H1 (cell line): ENCODE results near the gene BRINP3. TPM values are rescaled to one million over a fixed set of nuclear protein-coding genes. Genes with fewer than 3 reads are reported as not detected.

Experiments used
- CTCF ChIA-PET: fragments of 300-600 bp; sonication (Branson Sonifier 250); formaldehyde crosslinking; loops from one replicate; lab custom pipeline; 2021; ENCODE audit not compliant: partially characterized antibody; lab: Charles Lee
- POLR2A ChIA-PET: fragments of 300-600 bp; sonication (Branson Sonifier 250); formaldehyde crosslinking; loops from one replicate; lab custom pipeline; 2021; ENCODE audit warnings: inconsistent platforms; ENCODE audit not compliant: partially characterized antibody; lab: Charles Lee
- DNase-seq, 2 experiments: peaks; one replicate each; pipeline versions ENCODE4 v3.0.0 to v3.0.0-alpha.2; 2010 to 2022; ENCODE audit warnings: low spot score in 2 of 2, low read depth in 1 of 2, mixed read lengths in 1 of 2
- FAIRE-seq: peaks from 2 replicates; lab custom pipeline; 2011; peaks lifted over from hg19 to GRCh38; lab: Jason Lieb, UNC
- H2AFZ ChIP-seq: 2 replicates; pipeline ENCODE4 v1.8.1; 2012; ENCODE audit warnings: low read length, inconsistent platforms
- H2AK5ac ChIP-seq: 2 replicates; pipeline ENCODE4 v1.6.1; 2013; ENCODE audit warnings: low read depth, low read length
- H2BK120ac ChIP-seq: replicated peaks from 2 replicates; pipeline ENCODE3; 2013; ENCODE audit warnings: low read depth, low read length, inconsistent platforms
- H2BK12ac ChIP-seq: 2 replicates; pipeline ENCODE4 v1.6.1; 2013; ENCODE audit warnings: low read depth, low read length
- H2BK15ac ChIP-seq: 2 replicates; pipeline ENCODE4 v1.6.1; 2013; ENCODE audit warnings: low read length
- H2BK20ac ChIP-seq: 2 replicates; pipeline ENCODE4 v1.6.1; 2013; ENCODE audit warnings: low read length
- H2BK5ac ChIP-seq: 2 replicates; pipeline ENCODE4 v1.6.1; 2013; ENCODE audit warnings: low read depth, low read length
- H3K14ac ChIP-seq: 2 replicates; pipeline ENCODE4 v1.6.1; 2013; ENCODE audit warnings: inconsistent platforms; ENCODE audit not compliant: insufficient read length
- H3K18ac ChIP-seq: 2 replicates; pipeline ENCODE4 v1.6.1; 2013; ENCODE audit warnings: low read length; ENCODE audit errors: extremely low read depth
- H3K23ac ChIP-seq: 2 replicates; pipeline ENCODE4 v1.6.1; 2013; ENCODE audit warnings: inconsistent platforms; ENCODE audit not compliant: insufficient read length
- H3K23me2 ChIP-seq: 2 replicates; pipeline ENCODE4 v1.6.1; 2013; ENCODE audit warnings: low read depth, low read length
- H3K27ac ChIP-seq: 2 replicates; pipeline ENCODE4 v1.6.1; 2011; ENCODE audit warnings: low read depth, low read length, inconsistent platforms
- H3K27me3 ChIP-seq, 4 experiments: replicated peaks in 1 of 4; 1 replicate in 1 of 4; 2 replicates in 3 of 4; pipeline versions ENCODE4 v1.6.1 to v1.8.1; 2011 to 2013; ENCODE audit warnings: low read length in 3 of 4, mild to moderate bottlenecking in 3 of 4, inconsistent platforms in 2 of 4, mixed read lengths in 2 of 4, moderate library complexity in 1 of 4; ENCODE audit not compliant: control insufficient read depth in 3 of 4, insufficient read depth in 3 of 4; ENCODE audit errors: extremely low read depth in 1 of 4
- H3K36me3 ChIP-seq, 4 experiments: 2 replicates each; pipeline versions ENCODE4 v1.6.1 to v1.8.1; 2011 to 2013; ENCODE audit warnings: mild to moderate bottlenecking in 4 of 4, low read length in 3 of 4, moderate library complexity in 2 of 4, control low read depth in 1 of 4, inconsistent platforms in 1 of 4; ENCODE audit not compliant: insufficient read depth in 4 of 4, control insufficient read depth in 2 of 4
- H3K4ac ChIP-seq: replicated peaks from 2 replicates; pipeline ENCODE3; 2013; ENCODE audit warnings: low read length, low read depth, mixed read lengths, inconsistent platforms; ENCODE audit not compliant: insufficient read length
- H3K4me1 ChIP-seq, 4 experiments: replicated peaks in 1 of 4; 1 replicate in 1 of 4; 2 replicates in 3 of 4; pipeline versions ENCODE4 v1.6.1 to v1.8.1; 2011 to 2013; ENCODE audit warnings: low read length in 3 of 4, inconsistent platforms in 2 of 4, mixed read lengths in 1 of 4; ENCODE audit not compliant: insufficient read depth in 4 of 4, control insufficient read depth in 3 of 4
- H3K4me2 ChIP-seq, 2 experiments: 2 replicates each; pipeline versions ENCODE4 v1.6.1 to v1.8.1; 2011 to 2013; ENCODE audit warnings: low read depth in 2 of 2, low read length in 2 of 2, control low read depth in 1 of 2, inconsistent platforms in 1 of 2, mild to moderate bottlenecking in 1 of 2; ENCODE audit not compliant: insufficient read depth in 1 of 2
- H3K4me3 ChIP-seq, 4 experiments: fragments of 200-600, 300-600 bp in 1 of 4; sonication (generic), shearing (Covaris generic), sonication (Bioruptor Twin) in 1 of 4; 2 replicates each; pipeline versions ENCODE4 v1.5.1 to v1.8.1; 2011 to 2016; ENCODE audit warnings: low read length in 4 of 4, low read depth in 3 of 4, control low read depth in 2 of 4, inconsistent platforms in 2 of 4, mild to moderate bottlenecking in 2 of 4, mixed read lengths in 1 of 4, moderate library complexity in 1 of 4; ENCODE audit not compliant: insufficient read depth in 2 of 4; ENCODE audit errors: extremely low read depth in 1 of 4
- H3K56ac ChIP-seq: replicated peaks from 2 replicates; pipeline ENCODE3; 2013; ENCODE audit warnings: low read depth, mild to moderate bottlenecking, mixed read lengths, low read length, inconsistent platforms; ENCODE audit not compliant: insufficient read length
- H3K79me1 ChIP-seq: 2 replicates; pipeline ENCODE4 v1.6.1; 2013; ENCODE audit warnings: low read depth, low read length, control low read depth
- H3K79me2 ChIP-seq, 2 experiments: 2 replicates each; pipeline versions ENCODE4 v1.6.1 to v1.8.1; 2012 to 2013; ENCODE audit warnings: low read length in 2 of 2, mild to moderate bottlenecking in 2 of 2, inconsistent platforms in 1 of 2; ENCODE audit not compliant: insufficient read depth in 2 of 2, control insufficient read depth in 1 of 2
- H3K9ac ChIP-seq, 4 experiments: replicated peaks in 1 of 4; 1 replicate in 1 of 4; 2 replicates in 3 of 4; pipeline versions ENCODE4 v1.6.1 to v1.8.1; 2011 to 2013; ENCODE audit warnings: low read depth in 3 of 4, low read length in 3 of 4, control low read depth in 2 of 4, mild to moderate bottlenecking in 2 of 4, moderate library complexity in 2 of 4, inconsistent platforms in 1 of 4; ENCODE audit errors: extremely low read depth in 1 of 4
- H3K9me3 ChIP-seq, 2 experiments: 2 replicates each; pipeline versions ENCODE4 v1.6.1 to v1.8.1; 2012 to 2013; ENCODE audit warnings: mild to moderate bottlenecking in 2 of 2, moderate library complexity in 2 of 2, control low read depth in 1 of 2, inconsistent platforms in 1 of 2, low read depth in 1 of 2, low read length in 1 of 2, mixed read lengths in 1 of 2; ENCODE audit not compliant: insufficient read depth in 2 of 2
- H4K20me1 ChIP-seq, 2 experiments: replicated peaks in 1 of 2; 2 replicates each; pipeline versions ENCODE3 to v1.8.1; 2011 to 2013; ENCODE audit warnings: inconsistent platforms in 2 of 2, low read length in 2 of 2, mild to moderate bottlenecking in 1 of 2; ENCODE audit not compliant: insufficient read depth in 2 of 2, control insufficient read depth in 1 of 2
- H4K5ac ChIP-seq: 2 replicates; pipeline ENCODE4 v1.6.1; 2013; ENCODE audit warnings: low read length, low read depth, mixed read lengths, inconsistent platforms; ENCODE audit not compliant: insufficient read length
- H4K8ac ChIP-seq: 2 replicates; pipeline ENCODE4 v1.8.0; 2013; ENCODE audit warnings: mild to moderate bottlenecking, moderate library complexity, low read length, inconsistent platforms; ENCODE audit not compliant: insufficient read depth; ENCODE audit errors: extremely low read depth
- H4K91ac ChIP-seq: replicated peaks from 2 replicates; pipeline ENCODE3; 2013; ENCODE audit warnings: low read length, mixed read lengths, inconsistent platforms; ENCODE audit not compliant: insufficient read length
- ASH2L ChIP-seq: fragments of 200-600, 300-600 bp; sonication (generic); IDR thresholded peaks from one replicate; pipeline ENCODE4 v1.7.1; 2017; ENCODE audit warnings: low read length
- CEBPB ChIP-seq: IDR thresholded peaks from 2 replicates; pipeline ENCODE4 v1.6.1; 2012; ENCODE audit warnings: low read depth, low read length
- CHD2 ChIP-seq: IDR thresholded peaks from 2 replicates; pipeline ENCODE4 v1.6.1; 2012; ENCODE audit warnings: low read length, improper control_type of control experiment
- CREB1 ChIP-seq: IDR thresholded peaks from 2 replicates; pipeline ENCODE4 v1.6.1; 2012; ENCODE audit warnings: inconsistent platforms
- KDM4A ChIP-seq: IDR thresholded peaks from one replicate; pipeline ENCODE4 v1.7.1; 2012; ENCODE audit warnings: low read depth, mild to moderate bottlenecking, moderate library complexity, low read length, inconsistent platforms; ENCODE audit not compliant: severe bottlenecking
- NRF1 ChIP-seq: IDR thresholded peaks from 2 replicates; pipeline ENCODE4 v1.6.1; 2011; ENCODE audit warnings: mild to moderate bottlenecking, low read depth, low read length, improper control_type of control experiment
- POU5F1 ChIP-seq: IDR thresholded peaks from 2 replicates; pipeline ENCODE4 v1.6.1; 2011; ENCODE audit warnings: low read depth, mild to moderate bottlenecking, low read length, moderate library complexity
- SP4 ChIP-seq: IDR thresholded peaks from 2 replicates; pipeline ENCODE4 v1.6.1; 2012; ENCODE audit warnings: low read length, inconsistent platforms
- TBP ChIP-seq: IDR thresholded peaks from 2 replicates; pipeline ENCODE4 v1.6.1; 2011; ENCODE audit warnings: low read depth, low read length, improper control_type of control experiment
- YY1 ChIP-seq: IDR thresholded peaks from 2 replicates; pipeline ENCODE4 v1.6.1; 2011; ENCODE audit warnings: low read depth, mild to moderate bottlenecking, low read length
- WGBS, 2 experiments: shearing (Covaris generic) in 1 of 2; methylation state at CpG; one replicate each; pipeline versions ENCODE4 v1.1.6 to v1.1.7; 2013 to 2015; ENCODE audit warnings: low lambda C conversion rate in 2 of 2, mixed read lengths in 2 of 2, inconsistent platforms in 1 of 2, low coverage in 1 of 2, missing lambda C conversion rate in 1 of 2; ENCODE audit not compliant: insufficient replicate concordance in 2 of 2, insufficient coverage in 1 of 2, insufficient read length in 1 of 2; ENCODE audit errors: extremely low coverage in 1 of 2, missing lambda C conversion rate in 1 of 2; 5-methylcytosine and 5-hydroxymethylcytosine counted together
- polyA plus RNA-seq, 7 experiments: library from polyadenylated mRNA; depleted of rRNA in 3 of 7; stranded (reverse) in 5 of 7; unstranded in 2 of 7; fragments of >200 nt in 5 of 7; fragments of 200-250 nt in 2 of 7; gene quantifications; 1 replicate in 5 of 7; 2 replicates in 1 of 7; 4 replicates in 1 of 7; pipeline versions ENCODE4 v1.2.1 to v1.2.3, GENCODE V29; 2011 to 2013; ENCODE audit warnings: missing spikeins in 2 of 7, mixed read lengths in 2 of 7
- total RNA-seq: library from RNA; stranded (reverse); fragmentation: NEBNext Ultra II Directional; extraction: Animal tissue kit (Norgen Biotek cat#: 25700); gene quantifications from 2 replicates; pipeline ENCODE4 v1.2.1, GENCODE V29; 2021

Gene BRINP3
- total and polyA plus RNA-seq, 2 of the 8 experiments (the other 6 are each of a cell fraction or from before 2014, with no cell fraction given): not detected

GRCh38 chr1:190244406-190244805, 233.3 kb downstream of the BRINP3 start:
- no peaks in the 10 kb centered on the region for H3K4me1 ChIP-seq
- H3K56ac ChIP-seq: no peak overlapping the region
- CTCF ChIA-PET: no interaction called here
- no peak overlapping the region for H4K5ac ChIP-seq
- H2BK20ac ChIP-seq: no peak overlapping the region
- H3K14ac ChIP-seq: no peak overlapping the region
- H2AK5ac ChIP-seq: no peak overlapping the region
- FAIRE-seq (no peak), DNase-seq (no peak)
- no peaks in the 10 kb centered on the region; the same call in 1 of the 2 replicates for H3K23me2 ChIP-seq
- TF ChIP-seq KDM4A: no peak
- no peak for TF ChIP-seq YY1
- TF ChIP-seq CHD2: no peak
- no peak for TF ChIP-seq CEBPB
- no peak for TF ChIP-seq CREB1
- no peak for TF ChIP-seq NRF1
- TF ChIP-seq SP4: no peak
- TF ChIP-seq TBP: no peak
- TF ChIP-seq POU5F1: no peak
- TF ChIP-seq ASH2L: no peak
- POLR2A ChIA-PET: no interaction called here
- no peaks in the 10 kb centered on the region for H3K79me2 ChIP-seq
- H3K27ac ChIP-seq: no peak overlapping the region
- H3K9me3 ChIP-seq: no peaks in the 10 kb centered on the region
- H2AFZ ChIP-seq: no peak overlapping the region
- H2BK15ac ChIP-seq: no peak overlapping the region
- no peaks in the 10 kb centered on the region for H3K36me3 ChIP-seq
- no peaks in the 10 kb centered on the region for H3K79me1 ChIP-seq
- no peak overlapping the region for H3K4me2 ChIP-seq
- no peak overlapping the region for H3K18ac ChIP-seq
- H4K20me1 ChIP-seq: no peaks in the 10 kb centered on the region
- H3K4ac ChIP-seq: no peak overlapping the region
- no peak overlapping the region for H3K23ac ChIP-seq
- no peak overlapping the region for H4K91ac ChIP-seq
- H4K8ac ChIP-seq: no peak overlapping the region
- WGBS, 2 experiments: 70% methylated on average over 4 of the region's 4 CpGs; no CpG with 5 or more reads in 1 of the 2 experiments
- no peak overlapping the region for H2BK12ac ChIP-seq
- no peak overlapping the region for H2BK5ac ChIP-seq
- H2BK120ac ChIP-seq: no peak overlapping the region
- no peaks in the 10 kb centered on the region for H3K27me3 ChIP-seq
- H3K9ac ChIP-seq: no peak overlapping the region
- H3K4me3 ChIP-seq: no peak overlapping the region
